ENCODE results near the gene MARCHF5. TPM values are rescaled to one million over a fixed set of nuclear protein-coding genes. Genes with fewer than 3 reads are reported as not detected.
"Not testable (repeated sequence)": the region's sequence is repeated elsewhere in the genome, so short reads cannot be mapped to it uniquely, and the experiment has no call there.

MARCHF5 gene
- total RNA-seq, 2 experiments from 2014 or later, result 25.6 to 26.5 TPM

GRCh38 chr10:92402234-92402633 lies 111.3 kb downstream of the MARCHF5 start:
- DNase-seq, H3K36me3 Mint-ChIP-seq, H3K4me3 Mint-ChIP-seq, H3K27ac Mint-ChIP-seq, H3K4me1 Mint-ChIP-seq, H3K9me3 Mint-ChIP-seq, H3K27me3 Mint-ChIP-seq: not testable (repeated sequence)

Other genes starting within 250 kb of the MARCHF5 start
- gene CPEB3, start 89 bp upstream of the MARCHF5 start, total RNA-seq, result 1 to 10 TPM; 1.5 to 1.9 TPM

Data from activated naive CD8-positive, alpha-beta T cell treated with anti-CD3 and anti-CD28 coated beads for 36 hours (primary cell).